22Rv1 (cell line): Measurements from ENCODE around the gene ABI1.

ENCODE experiments used
- ZFX ChIP-seq: fragments of 450-650 bp; IDR thresholded peaks from 2 replicates; pipeline ENCODE4 v1.6.1; 2017; ENCODE audit warnings: antibody characterized with exemption, borderline replicate concordance
- TF ChIP-seq, protein P1 (sequence below): fragments of 450-650 bp; IDR thresholded peaks from 2 replicates; pipeline ENCODE4 v1.5.1; 2017; ENCODE audit warnings: mild to moderate bottlenecking

DNA sequence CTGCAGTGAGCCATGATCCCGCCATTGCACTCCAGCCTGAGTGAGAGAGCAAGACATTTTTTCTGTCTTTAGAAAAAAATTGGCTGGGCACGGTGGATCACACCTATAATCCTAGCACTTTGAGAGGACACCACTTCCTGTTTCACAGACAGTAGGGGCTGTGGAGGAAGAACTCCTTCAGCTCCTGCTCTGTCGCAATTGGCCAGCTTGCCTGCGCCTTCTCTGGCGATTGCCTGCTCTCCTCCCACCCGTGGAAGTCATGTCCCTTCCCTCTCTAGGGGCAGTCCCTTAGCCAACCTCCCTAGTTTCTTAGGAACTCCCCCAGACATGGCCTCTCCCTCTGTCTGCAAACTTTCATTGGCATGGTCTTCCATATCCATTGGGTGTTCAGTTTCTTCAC lies 154.6 kb downstream of the ABI1 start:
- TF ChIP-seq, protein P1, sequence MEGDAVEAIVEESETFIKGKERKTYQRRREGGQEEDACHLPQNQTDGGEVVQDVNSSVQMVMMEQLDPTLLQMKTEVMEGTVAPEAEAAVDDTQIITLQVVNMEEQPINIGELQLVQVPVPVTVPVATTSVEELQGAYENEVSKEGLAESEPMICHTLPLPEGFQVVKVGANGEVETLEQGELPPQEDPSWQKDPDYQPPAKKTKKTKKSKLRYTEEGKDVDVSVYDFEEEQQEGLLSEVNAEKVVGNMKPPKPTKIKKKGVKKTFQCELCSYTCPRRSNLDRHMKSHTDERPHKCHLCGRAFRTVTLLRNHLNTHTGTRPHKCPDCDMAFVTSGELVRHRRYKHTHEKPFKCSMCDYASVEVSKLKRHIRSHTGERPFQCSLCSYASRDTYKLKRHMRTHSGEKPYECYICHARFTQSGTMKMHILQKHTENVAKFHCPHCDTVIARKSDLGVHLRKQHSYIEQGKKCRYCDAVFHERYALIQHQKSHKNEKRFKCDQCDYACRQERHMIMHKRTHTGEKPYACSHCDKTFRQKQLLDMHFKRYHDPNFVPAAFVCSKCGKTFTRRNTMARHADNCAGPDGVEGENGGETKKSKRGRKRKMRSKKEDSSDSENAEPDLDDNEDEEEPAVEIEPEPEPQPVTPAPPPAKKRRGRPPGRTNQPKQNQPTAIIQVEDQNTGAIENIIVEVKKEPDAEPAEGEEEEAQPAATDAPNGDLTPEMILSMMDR: no peak
- TF ChIP-seq ZFX: no peak
